Measurements from ENCODE around the gene SLC30A7. TPM values are rescaled to one million over a fixed set of nuclear protein-coding genes. Genes with fewer than 3 reads are reported as not detected.

Gene SLC30A7, protein sequence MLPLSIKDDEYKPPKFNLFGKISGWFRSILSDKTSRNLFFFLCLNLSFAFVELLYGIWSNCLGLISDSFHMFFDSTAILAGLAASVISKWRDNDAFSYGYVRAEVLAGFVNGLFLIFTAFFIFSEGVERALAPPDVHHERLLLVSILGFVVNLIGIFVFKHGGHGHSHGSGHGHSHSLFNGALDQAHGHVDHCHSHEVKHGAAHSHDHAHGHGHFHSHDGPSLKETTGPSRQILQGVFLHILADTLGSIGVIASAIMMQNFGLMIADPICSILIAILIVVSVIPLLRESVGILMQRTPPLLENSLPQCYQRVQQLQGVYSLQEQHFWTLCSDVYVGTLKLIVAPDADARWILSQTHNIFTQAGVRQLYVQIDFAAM
- 6.6 TPM for polyA plus RNA-seq (2013, experiment 1 of 2)
- 7.1 TPM for polyA plus RNA-seq (2013, experiment 2 of 2)

DNA sequence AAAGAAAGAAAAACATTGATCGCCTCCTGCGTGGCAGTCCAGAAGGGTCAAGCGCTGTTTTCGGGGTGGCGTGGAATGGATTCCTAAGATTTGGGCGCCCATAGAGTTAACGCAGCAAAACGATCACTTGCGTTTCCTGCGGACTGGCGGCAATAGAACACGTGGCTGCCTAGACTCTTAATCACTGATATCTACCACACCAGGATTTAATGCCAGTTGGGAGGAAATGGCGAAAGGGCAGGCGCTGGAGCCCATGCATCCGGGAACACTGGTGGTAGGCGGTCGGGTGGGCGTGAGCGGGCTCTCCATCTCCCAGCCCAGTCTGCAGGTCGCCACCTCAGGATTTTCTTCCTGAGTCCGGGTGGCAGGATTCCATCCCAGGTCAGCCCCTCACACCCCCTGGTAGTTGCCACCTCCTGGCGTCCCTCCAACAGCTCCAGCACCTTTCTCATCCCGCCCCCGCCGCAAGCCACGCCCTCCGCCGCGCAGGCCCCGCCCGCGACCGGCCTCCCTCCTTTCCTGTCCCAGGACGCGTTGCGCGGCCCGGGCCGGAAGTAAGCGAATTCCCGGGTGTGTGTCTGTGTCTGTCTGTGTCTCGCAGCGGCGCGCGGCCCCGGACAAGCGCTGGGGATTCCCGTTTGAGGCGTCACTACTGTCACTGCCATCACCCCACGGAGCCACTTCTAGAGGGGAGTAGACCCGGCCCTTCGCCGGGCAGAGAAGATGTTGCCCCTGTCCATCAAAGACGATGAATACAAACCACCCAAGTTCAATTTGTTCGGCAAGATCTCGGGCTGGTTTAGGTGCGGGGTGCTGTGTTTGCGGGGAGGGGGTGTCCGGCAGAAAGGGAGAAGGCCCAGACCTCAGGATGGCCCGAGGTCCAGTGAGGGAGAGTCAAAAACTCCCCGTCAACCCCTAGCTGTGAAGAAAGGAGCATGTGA, at the start of gene SLC30A7:
TSS of gene SLC30A7 (plus strand) at position 551 of the 941 bp plus-strand sequence. CDS start at position 724, 173 bp downstream.
- no peak within 1 kb of the TSS for H2AK5ac ChIP-seq (ENCODE audit: low read depth, low read length)
- peaks cover 2 to 17% of the 10 kb centered on the region in 2 donors for H3K9me3 ChIP-seq (replicated peaks in 1 of 2; ENCODE audit: control insufficient read depth in 2 of 2, insufficient read depth in 1 of 2, low read depth in 1 of 2, low read length in 2 of 2)
- H3K14ac ChIP-seq (ENCODE audit: low read length), result no peak within 1 kb of the TSS
- no peaks in the 10 kb centered on the region for H3K27me3 ChIP-seq (ENCODE audit: control insufficient read depth in 3 of 3, insufficient read depth in 3 of 3, low read depth in 1 of 3, low read length in 3 of 3)
- H3K23ac ChIP-seq (ENCODE audit: low read depth, low read length, poor library complexity), result peak within 1 kb of the TSS; percentile 94
- no peak within 1 kb of the TSS for H4K91ac ChIP-seq (ENCODE audit: low read depth, low read length, poor library complexity)
- peak; percentile 75 for DNase-seq (ENCODE audit: low spot score)
- H2AFZ ChIP-seq (ENCODE audit: low read length), result peak within 1 kb of the TSS; percentile 97
- H3K4me3 ChIP-seq (ENCODE audit: low read length in 2 of 2), result peak within 1 kb of the TSS; percentile 93 to 97
- no peak within 1 kb of the TSS for H2BK120ac ChIP-seq (ENCODE audit: low read depth, low read length)
- H3K4me1 ChIP-seq (ENCODE audit: control insufficient read depth in 2 of 2, insufficient read depth in 1 of 2, low read depth in 1 of 2, low read length in 2 of 2), result peaks cover 0 to 10% of the 10 kb centered on the region in 2 donors
- H3K36me3 ChIP-seq (replicated peaks in 1 of 2; ENCODE audit: control insufficient read depth in 2 of 2, insufficient read depth in 2 of 2, low read length in 2 of 2), result peaks cover 7 to 56% of the 10 kb centered on the region in 2 donors
- no peak within 1 kb of the TSS for H2BK5ac ChIP-seq (ENCODE audit: low read length)
- no peak within 1 kb of the TSS for H4K8ac ChIP-seq (ENCODE audit: low read depth, low read length)
- peak within 1 kb of the TSS; percentile 14 for H2BK15ac ChIP-seq (ENCODE audit: low read length)
- peak within 1 kb of the TSS; percentile 82 for H3K4me2 ChIP-seq (ENCODE audit: insufficient read depth, low read length, poor library complexity, severe bottlenecking)
- H2BK12ac ChIP-seq (ENCODE audit: low read length), result no peak within 1 kb of the TSS
- H3K79me1 ChIP-seq (ENCODE audit: low read depth, low read length), result peaks cover 3% of the 10 kb centered on the region
- H3K27ac ChIP-seq (replicated peaks; ENCODE audit: low read length), result peak within 1 kb of the TSS; percentile 89
- no CpG with 5 or more reads among the region's 62 CpGs for WGBS, 2 donors (ENCODE audit: extremely low coverage in 2 of 2, insufficient read length in 2 of 2, insufficient replicate concordance in 1 of 2)
- H3K18ac ChIP-seq (ENCODE audit: low read length), result peak within 1 kb of the TSS; percentile 95
- H3K9ac ChIP-seq (ENCODE audit: low read depth, low read length, poor library complexity), result peak within 1 kb of the TSS; percentile 84
- no peak within 1 kb of the TSS for H3K4ac ChIP-seq (ENCODE audit: low read length)

DNA sequence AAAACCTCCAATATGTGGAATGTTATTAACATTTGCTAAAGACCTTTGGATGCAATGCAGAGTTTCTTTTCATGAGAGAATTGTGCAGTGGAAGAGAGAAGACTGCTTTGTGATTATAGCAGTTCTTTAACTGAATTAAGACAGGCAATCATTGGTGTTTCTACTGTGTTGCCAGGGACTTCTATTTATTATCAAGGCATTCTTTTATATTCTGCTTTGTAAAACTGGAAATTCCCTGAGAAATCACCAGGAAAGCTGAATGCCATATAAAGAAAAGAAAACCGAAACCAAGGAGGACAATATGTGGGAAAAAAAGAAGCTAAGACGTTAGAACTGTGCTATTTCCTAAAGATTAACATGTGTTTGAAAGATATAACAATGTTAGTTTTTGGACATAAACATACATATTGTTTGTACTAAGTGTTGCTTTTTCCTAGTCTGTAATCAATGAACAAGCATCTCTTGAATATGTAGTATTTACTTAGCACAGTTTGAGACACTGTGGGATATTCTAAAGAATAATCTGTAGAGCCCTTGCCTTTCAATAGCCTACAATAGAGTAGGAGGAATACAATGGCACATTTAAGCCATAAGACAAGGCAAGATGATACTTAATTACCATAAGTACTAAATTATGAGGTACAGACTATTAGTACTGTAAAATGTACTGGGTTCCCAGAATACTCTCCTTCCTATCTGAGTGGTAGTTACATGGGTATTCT, 48.4 kb upstream of the SLC30A7 start:
- Histone ChIP-seq H3K14ac (ENCODE audit: low read length) (no peak overlapping the region), H3K23ac (ENCODE audit: low read depth, low read length, poor library complexity) (no peak overlapping the region), H3K18ac (ENCODE audit: low read length) (no peak overlapping the region), H2AFZ (ENCODE audit: low read length) (peak overlapping the region; percentile 61), H3K4me1 (ENCODE audit: control insufficient read depth in 2 of 2, insufficient read depth in 1 of 2, low read depth in 1 of 2, low read length in 2 of 2) (peaks cover 1 to 8% of the 10 kb centered on the region in 2 donors), H3K79me1 (ENCODE audit: low read depth, low read length) (no peaks in the 10 kb centered on the region), H2BK120ac (ENCODE audit: low read depth, low read length) (no peak overlapping the region), H3K4me2 (ENCODE audit: insufficient read depth, low read length, poor library complexity, severe bottlenecking) (no peak overlapping the region), H2BK15ac (ENCODE audit: low read length) (no peak overlapping the region), H2BK5ac (ENCODE audit: low read length) (no peak overlapping the region), H3K4ac (ENCODE audit: low read length) (no peak overlapping the region), H2AK5ac (ENCODE audit: low read depth, low read length) (no peak overlapping the region), H4K91ac (ENCODE audit: low read depth, low read length, poor library complexity) (no peak overlapping the region), H3K9me3 (replicated peaks in 1 of 2; ENCODE audit: control insufficient read depth in 2 of 2, insufficient read depth in 1 of 2, low read depth in 1 of 2, low read length in 2 of 2) (no peaks in the 10 kb centered on the region), H2BK12ac (ENCODE audit: low read length) (no peak overlapping the region), H3K27me3 (ENCODE audit: control insufficient read depth in 3 of 3, insufficient read depth in 3 of 3, low read depth in 1 of 3, low read length in 3 of 3) (no peaks in the 10 kb centered on the region), H4K8ac (ENCODE audit: low read depth, low read length) (no peak overlapping the region), H3K27ac (replicated peaks; ENCODE audit: low read length) (no peak overlapping the region), H3K36me3 (replicated peaks in 1 of 2; ENCODE audit: control insufficient read depth in 2 of 2, insufficient read depth in 2 of 2, low read length in 2 of 2) (no peaks in the 10 kb centered on the region), H3K9ac (ENCODE audit: low read depth, low read length, poor library complexity) (no peak overlapping the region), H3K4me3 (ENCODE audit: low read length in 2 of 2) (no peak overlapping the region)
- no CpG with 5 or more reads among the region's 2 CpGs for WGBS, 2 donors (ENCODE audit: extremely low coverage in 2 of 2, insufficient read length in 2 of 2, insufficient replicate concordance in 1 of 2)
- DNase-seq (ENCODE audit: low spot score), result no peak

DNA sequence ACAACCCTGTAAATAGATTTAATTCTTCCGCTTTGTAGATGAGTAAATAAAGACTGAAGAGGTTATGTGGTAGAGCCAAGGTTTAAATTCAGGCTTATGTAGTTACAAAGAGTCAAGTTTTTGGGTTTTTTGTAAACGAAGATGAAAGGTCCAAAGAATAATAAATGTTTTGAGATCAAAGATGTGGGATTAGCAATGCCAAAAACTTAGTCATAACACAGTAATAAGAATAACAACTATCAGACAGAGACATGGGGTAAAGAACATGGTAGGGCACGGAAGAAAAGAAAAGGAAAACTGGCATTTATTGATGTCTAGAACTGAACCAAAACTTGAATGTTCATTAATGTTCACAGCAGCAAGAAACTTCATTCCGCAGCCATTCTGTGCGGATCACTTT, 44.2 kb upstream of the SLC30A7 start:
- Histone ChIP-seq H4K8ac (ENCODE audit: low read depth, low read length) (no peak overlapping the region), H2BK120ac (ENCODE audit: low read depth, low read length) (no peak overlapping the region), H2BK5ac (ENCODE audit: low read length) (no peak overlapping the region), H2AFZ (ENCODE audit: low read length) (no peak overlapping the region), H4K91ac (ENCODE audit: low read depth, low read length, poor library complexity) (no peak overlapping the region), H3K4ac (ENCODE audit: low read length) (no peak overlapping the region), H3K4me3 (ENCODE audit: low read length in 2 of 2) (no peak overlapping the region), H3K14ac (ENCODE audit: low read length) (no peak overlapping the region), H3K23ac (ENCODE audit: low read depth, low read length, poor library complexity) (no peak overlapping the region), H2BK15ac (ENCODE audit: low read length) (no peak overlapping the region), H2AK5ac (ENCODE audit: low read depth, low read length) (no peak overlapping the region), H3K27me3 (ENCODE audit: control insufficient read depth in 3 of 3, insufficient read depth in 3 of 3, low read depth in 1 of 3, low read length in 3 of 3) (no peaks in the 10 kb centered on the region), H3K9me3 (replicated peaks in 1 of 2; ENCODE audit: control insufficient read depth in 2 of 2, insufficient read depth in 1 of 2, low read depth in 1 of 2, low read length in 2 of 2) (no peaks in the 10 kb centered on the region), H3K18ac (ENCODE audit: low read length) (no peak overlapping the region), H3K27ac (replicated peaks; ENCODE audit: low read length) (no peak overlapping the region), H3K4me1 (ENCODE audit: control insufficient read depth in 2 of 2, insufficient read depth in 1 of 2, low read depth in 1 of 2, low read length in 2 of 2) (peaks cover 1 to 8% of the 10 kb centered on the region in 2 donors), H2BK12ac (ENCODE audit: low read length) (no peak overlapping the region), H3K36me3 (replicated peaks in 1 of 2; ENCODE audit: control insufficient read depth in 2 of 2, insufficient read depth in 2 of 2, low read length in 2 of 2) (no peaks in the 10 kb centered on the region), H3K9ac (ENCODE audit: low read depth, low read length, poor library complexity) (no peak overlapping the region), H3K79me1 (ENCODE audit: low read depth, low read length) (no peaks in the 10 kb centered on the region), H3K4me2 (ENCODE audit: insufficient read depth, low read length, poor library complexity, severe bottlenecking) (no peak overlapping the region)
- no peak for DNase-seq (ENCODE audit: low spot score)
- WGBS, 2 donors (ENCODE audit: extremely low coverage in 2 of 2, insufficient read length in 2 of 2, insufficient replicate concordance in 1 of 2), result no CpG with 5 or more reads among the region's 5 CpGs
